Esophagus muscularis mucosa (tissue), 4 donors: ENCODE results near the gene LPAR5. TPM values are rescaled to one million over a fixed set of nuclear protein-coding genes. Genes with fewer than 3 reads are reported as not detected.
"Not testable (repeated sequence)": the region's sequence is repeated elsewhere in the genome, so short reads cannot be mapped to it uniquely, and the experiment has no call there.

Experiments
- DNase-seq: peaks from one replicate; pipeline ENCODE4 v3.0.0-alpha.2; 2017; ENCODE audit errors: extremely low spot score
- H3K27ac ChIP-seq, 4 donors: fragments of 200-600 bp; sonication (generic); replicated peaks in 1 of 4; 1 replicate in 3 of 4; 2 replicates in 1 of 4; pipeline ENCODE4 v1.5.1; 2016 to 2019; ENCODE audit warnings: mild to moderate bottlenecking in 1 of 4
- H3K27me3 ChIP-seq, 4 donors: fragments of 200-600 bp; sonication (generic); one replicate each; pipeline versions ENCODE4 v1.5.1 to v1.6.0; 2016 to 2019
- H3K36me3 ChIP-seq, 4 donors: fragments of 200-600 bp; sonication (generic); one replicate each; pipeline ENCODE4 v1.5.1; 2016 to 2019
- H3K4me1 ChIP-seq, 4 donors: fragments of 200-600 bp; sonication (generic); one replicate each; pipeline ENCODE4 v1.5.1; 2016 to 2019
- H3K4me3 ChIP-seq, 4 donors: fragments of 200-600 bp; sonication (generic); 1 replicate in 2 of 4; 2 replicates in 2 of 4; pipeline ENCODE4 v1.5.1; 2016 to 2019; ENCODE audit warnings: mild to moderate bottlenecking in 4 of 4, moderate library complexity in 1 of 4
- H3K9me3 ChIP-seq, 4 donors: fragments of 200-600 bp; sonication (generic); 1 replicate in 3 of 4; 2 replicates in 1 of 4; pipeline ENCODE4 v1.5.1; 2016 to 2019
- EP300 ChIP-seq: sonication (generic); formaldehyde crosslinking; IDR thresholded peaks from one replicate; pipeline ENCODE4 v1.6.1; 2017; ENCODE audit warnings: antibody characterized with exemption
- POLR2A ChIP-seq: fragments of 450-650 bp; IDR thresholded peaks from one replicate; pipeline ENCODE4 v1.6.1; 2017; ENCODE audit warnings: antibody characterized with exemption, moderate library complexity, mild to moderate bottlenecking, low read depth
- POLR2AphosphoS5 ChIP-seq, 2 donors: sonication (generic); formaldehyde crosslinking; IDR thresholded peaks; one replicate each; pipeline ENCODE4 v1.6.1; 2017; ENCODE audit warnings: antibody characterized with exemption in 2 of 2
- WGBS: methylation state at CpG from one replicate; pipeline ENCODE4 v1.1.5; 2018; 5-methylcytosine and 5-hydroxymethylcytosine counted together
- intact Hi-C: fragments of 100-400 bp; cut with DNase I; formaldehyde crosslinking; loops from one replicate; pipeline ENCODE4 v1.15.1; 2023
- total RNA-seq, 4 donors: library from RNA; depleted of rRNA; stranded (reverse); fragments of >200 nt; gene quantifications; one replicate each; pipeline versions ENCODE4 v1.1.0 to v1.2.1, GENCODE V29; 2016
- TF ChIP-seq, protein P1 (sequence below), 3 experiments: fragments of 200-600 bp in 2 of 3; fragments of 450-650 bp in 1 of 3; sonication (generic) in 2 of 3; IDR thresholded peaks; one replicate each; pipeline ENCODE4 v1.5.1; 2017 to 2019; ENCODE audit warnings: antibody characterized with exemption in 3 of 3, mild to moderate bottlenecking in 2 of 3, moderate library complexity in 1 of 3

Gene LPAR5
- total RNA-seq, 4 donors from 2014 or later = 1.7 to 2.5 (median 1.8) TPM

GRCh38 chr12:6586569-6586968, 49.2 kb downstream of the LPAR5 start:
- peak in 1 of 2 donors; percentile 7 for TF ChIP-seq POLR2AphosphoS5 (IDR thresholded peaks at IDR 0.05)
- H3K27ac ChIP-seq, H3K4me3 ChIP-seq, intact Hi-C loops, H3K27me3 ChIP-seq, H3K4me1 ChIP-seq, DNase-seq, H3K9me3 ChIP-seq: not testable (repeated sequence)
- 92% methylated on average over 8 of the region's 8 CpGs for WGBS
- H3K36me3 ChIP-seq = peaks cover 88 to 100% (median 99%) of the 10 kb centered on the region in 4 donors

DNA sequence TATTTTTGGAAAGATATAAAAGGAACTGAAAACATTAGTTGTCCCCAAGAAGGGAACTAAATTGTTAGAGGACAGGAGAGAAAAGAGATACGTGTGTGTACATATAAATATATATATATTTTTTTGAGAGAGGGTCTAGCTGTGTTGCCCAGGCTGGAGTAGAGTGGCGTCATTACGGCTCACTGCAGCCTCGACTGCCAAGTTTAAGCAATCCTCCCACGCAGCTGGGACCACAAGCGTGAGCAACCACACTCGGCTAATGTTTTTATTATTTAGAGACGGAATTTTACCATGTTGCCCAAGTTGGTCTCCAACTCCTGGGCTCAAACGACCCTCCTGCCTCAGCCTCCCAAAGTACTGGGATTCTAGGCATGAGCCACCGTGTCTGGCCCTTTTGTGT, 51.5 kb downstream of the LPAR5 start:
- peaks cover 88 to 100% (median 97%) of the 10 kb centered on the region in 4 donors for H3K36me3 ChIP-seq
- whole genome bisulfite sequencing = 83% methylated on average over 10 of the region's 10 CpGs
- no peak overlapping the region for H3K27ac ChIP-seq
- intact Hi-C loops = no loop called here
- no peak overlapping the region for H3K4me3 ChIP-seq
- no peak for TF ChIP-seq EP300
- TF ChIP-seq, protein P1, sequence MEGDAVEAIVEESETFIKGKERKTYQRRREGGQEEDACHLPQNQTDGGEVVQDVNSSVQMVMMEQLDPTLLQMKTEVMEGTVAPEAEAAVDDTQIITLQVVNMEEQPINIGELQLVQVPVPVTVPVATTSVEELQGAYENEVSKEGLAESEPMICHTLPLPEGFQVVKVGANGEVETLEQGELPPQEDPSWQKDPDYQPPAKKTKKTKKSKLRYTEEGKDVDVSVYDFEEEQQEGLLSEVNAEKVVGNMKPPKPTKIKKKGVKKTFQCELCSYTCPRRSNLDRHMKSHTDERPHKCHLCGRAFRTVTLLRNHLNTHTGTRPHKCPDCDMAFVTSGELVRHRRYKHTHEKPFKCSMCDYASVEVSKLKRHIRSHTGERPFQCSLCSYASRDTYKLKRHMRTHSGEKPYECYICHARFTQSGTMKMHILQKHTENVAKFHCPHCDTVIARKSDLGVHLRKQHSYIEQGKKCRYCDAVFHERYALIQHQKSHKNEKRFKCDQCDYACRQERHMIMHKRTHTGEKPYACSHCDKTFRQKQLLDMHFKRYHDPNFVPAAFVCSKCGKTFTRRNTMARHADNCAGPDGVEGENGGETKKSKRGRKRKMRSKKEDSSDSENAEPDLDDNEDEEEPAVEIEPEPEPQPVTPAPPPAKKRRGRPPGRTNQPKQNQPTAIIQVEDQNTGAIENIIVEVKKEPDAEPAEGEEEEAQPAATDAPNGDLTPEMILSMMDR (IDR thresholded peaks at IDR 0.05) = no peak
- TF ChIP-seq POLR2AphosphoS5 (IDR thresholded peaks at IDR 0.05) = no peak
- no peak for TF ChIP-seq POLR2A
- H3K9me3 ChIP-seq = no peaks in the 10 kb centered on the region
- no peak for DNase-seq
- H3K27me3 ChIP-seq = no peaks in the 10 kb centered on the region
- H3K4me1 ChIP-seq = no peaks in the 10 kb centered on the region

DNA sequence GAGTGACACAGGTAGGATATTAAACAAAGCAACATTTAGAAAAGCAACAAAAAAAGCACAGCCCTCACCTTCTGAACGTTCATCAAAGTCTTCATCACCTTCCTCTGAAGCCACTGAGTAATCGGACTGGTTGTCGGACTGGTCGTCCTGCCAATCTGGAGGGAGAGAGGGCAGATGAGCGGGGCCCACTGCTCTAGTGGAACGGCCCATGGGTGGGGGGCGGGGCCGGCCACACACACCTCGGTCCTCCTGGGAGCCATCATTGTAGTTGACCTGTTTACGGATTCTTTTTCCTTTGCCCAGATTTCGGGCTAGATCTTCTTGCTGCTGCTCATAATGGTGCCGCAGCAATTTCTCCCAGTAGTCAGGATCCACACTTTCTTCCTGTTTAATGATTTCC, 52.8 kb downstream of the LPAR5 start:
- no peak for DNase-seq
- Histone ChIP-seq H3K36me3 (peaks cover 88 to 100% (median 97%) of the 10 kb centered on the region in 4 donors), H3K27me3 (no peaks in the 10 kb centered on the region), H3K4me1 (no peaks in the 10 kb centered on the region), H3K4me3 (no peak overlapping the region), H3K9me3 (no peaks in the 10 kb centered on the region), H3K27ac (no peak overlapping the region)
- 90% methylated on average over 12 of the region's 12 CpGs for WGBS
- TF ChIP-seq POLR2AphosphoS5 (IDR thresholded peaks at IDR 0.05) = no peak
- no peak for TF ChIP-seq EP300
- TF ChIP-seq POLR2A = no peak
- TF ChIP-seq, protein P1 (IDR thresholded peaks at IDR 0.05) = no peak
- intact Hi-C loops = no loop called here

DNA sequence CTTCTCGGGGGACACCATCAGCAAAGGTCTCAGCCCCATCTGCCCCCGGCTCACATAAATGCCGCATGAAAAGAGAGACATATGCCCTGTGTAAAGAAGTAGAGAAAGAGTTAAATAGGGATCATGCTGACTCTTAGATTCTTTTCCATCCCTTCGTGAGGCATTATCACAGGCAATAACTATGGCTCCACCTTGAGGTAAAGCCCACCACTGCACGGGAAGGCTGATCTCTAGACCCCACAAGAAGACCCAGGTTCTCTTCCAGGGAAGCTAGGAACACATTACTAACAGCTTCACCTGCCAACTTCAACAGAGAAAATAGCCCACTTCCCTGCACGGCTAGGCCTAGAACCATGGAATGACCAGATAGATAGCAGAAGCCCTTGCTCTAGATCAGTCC, 53.6 kb downstream of the LPAR5 start:
- no peak overlapping the region for H3K27ac ChIP-seq
- no peaks in the 10 kb centered on the region for H3K27me3 ChIP-seq
- 62% methylated on average over 6 of the region's 6 CpGs for WGBS
- TF ChIP-seq POLR2AphosphoS5 (IDR thresholded peaks at IDR 0.05) (no peak), POLR2A (no peak), EP300 (no peak)
- TF ChIP-seq, protein P1 (IDR thresholded peaks at IDR 0.05) = no peak
- H3K9me3 ChIP-seq = no peaks in the 10 kb centered on the region
- no peak for DNase-seq
- no peak overlapping the region for H3K4me3 ChIP-seq
- intact Hi-C loops = no loop called here
- H3K4me1 ChIP-seq = no peaks in the 10 kb centered on the region
- peaks cover 88 to 100% (median 97%) of the 10 kb centered on the region in 4 donors for H3K36me3 ChIP-seq

DNA sequence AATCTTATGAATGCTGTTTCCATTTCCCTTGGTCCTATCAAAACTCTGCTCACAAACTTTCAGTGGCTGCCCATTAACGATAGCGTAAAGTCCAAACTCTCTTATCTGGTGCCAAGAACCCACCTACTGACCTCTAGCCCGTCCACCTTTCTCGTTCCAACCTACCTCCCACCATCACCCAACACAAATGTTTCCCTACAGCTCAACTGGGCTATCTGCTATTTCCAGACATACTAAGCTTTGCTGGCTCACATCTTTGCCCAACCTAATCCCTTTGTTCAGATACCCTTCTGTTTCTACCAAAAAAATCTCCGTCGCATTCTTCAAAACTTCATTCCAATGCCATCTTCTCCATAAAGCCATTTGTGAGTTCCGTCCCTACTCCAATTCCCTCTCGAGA, 60.1 kb downstream of the LPAR5 start:
- intact Hi-C loops = no loop called here
- Histone ChIP-seq H3K4me1 (no peaks in the 10 kb centered on the region), H3K9me3 (no peaks in the 10 kb centered on the region), H3K27ac (no peak overlapping the region), H3K27me3 (no peaks in the 10 kb centered on the region), H3K36me3 (peaks cover 92 to 100% (median 96%) of the 10 kb centered on the region in 4 donors), H3K4me3 (no peak overlapping the region)
- DNase-seq = no peak
- WGBS = 75% methylated on average over 8 of the region's 8 CpGs
- TF ChIP-seq, protein P1 (IDR thresholded peaks at IDR 0.05) = no peak
- TF ChIP-seq EP300 = no peak
- no peak for TF ChIP-seq POLR2AphosphoS5 (IDR thresholded peaks at IDR 0.05)
- no peak for TF ChIP-seq POLR2A
